Muscle of arm (tissue), 14 donors: ENCODE data around the gene OR51E2. TPM values are rescaled to one million over a fixed set of nuclear protein-coding genes. Genes with fewer than 3 reads are reported as not detected.
"Not testable (repeated sequence)": the region's sequence is repeated elsewhere in the genome, so short reads cannot be mapped to it uniquely, and the experiment has no call there.

Experiments
- DNase-seq: peaks from one replicate; pipeline ENCODE4 v3.0.0-alpha.2; 2013
- long read RNA-seq, 11 donors: transcript quantifications; one replicate each; lab custom pipeline, GENCODE V29; 2026
- polyA plus RNA-seq, 12 donors: library from polyadenylated mRNA; unstranded; fragments of 120-200 nt; gene quantifications; one replicate each; pipeline ENCODE4 v1.2.1, GENCODE V29; 2013; ENCODE audit not compliant: insufficient read length in 12 of 12

OR51E2 gene
- 1 to 10 TPM in 6 of 12 donors, under 1 TPM in 4, not detected in 2; 0.90 to 1.7 (median 1.1) TPM for polyA plus RNA-seq
- long read RNA-seq, donor 1, partial matches to known transcripts, result 0 of 1 reads
- long read RNA-seq, donor 1, other reads (novel, unspliced or antisense), result 0 of 1 reads
- long read RNA-seq, donor 2, result 0 reads
- long read RNA-seq, donor 3, result 0 reads
- long read RNA-seq, donor 4, result 0 reads
- long read RNA-seq, donor 5, result 0 reads
- long read RNA-seq, donor 6, result 0 reads
- long read RNA-seq, donor 7, result 0 reads
- long read RNA-seq, donor 8, result 0 reads
- long read RNA-seq, donor 9, result 0 reads
- long read RNA-seq, donor 10, partial matches to known transcripts, result 0 of 1 reads
- long read RNA-seq, donor 10, other reads (novel, unspliced or antisense), result 0 of 1 reads
- long read RNA-seq, donor 11, result 0 reads

DNA sequence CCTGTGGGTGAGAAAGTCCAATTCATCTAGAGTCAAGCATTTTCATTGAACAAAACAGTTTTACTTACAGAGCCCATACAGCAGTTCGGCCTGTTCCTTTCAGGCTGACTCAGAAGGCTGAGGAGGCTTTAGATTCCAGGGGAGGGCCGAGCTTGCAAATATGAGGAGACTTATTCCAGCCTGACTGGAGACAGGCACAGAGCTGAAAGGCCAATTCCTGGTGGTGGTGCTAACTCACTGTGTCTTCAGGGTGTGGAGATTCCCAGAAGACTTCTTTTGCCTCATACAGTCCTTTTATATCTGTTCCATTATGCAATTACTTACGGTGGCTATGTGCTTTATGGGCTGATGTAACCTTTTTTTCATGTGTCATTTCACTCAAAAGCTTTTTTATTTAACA, at the start of gene OR51E2:
Gene OR51E2, minus strand, starts transcription at position 269 of the 400 bp plus-strand sequence. CDS start 15,142 bp downstream, outside the sequence.
- DNase-seq, result no peak

GRCh38 chr11:4740735-4741134, 43.1 kb upstream of the OR51E2 start:
- no peak for DNase-seq

GRCh38 chr11:4727171-4727570, 29.5 kb upstream of the OR51E2 start:
- DNase-seq, result no peak

GRCh38 chr11:4722616-4723534, 25.2 kb upstream of the OR51E2 start:
- not testable (repeated sequence) for DNase-seq

- DNase-seq, result no peak
These were observed 16.6 kb upstream of the OR51E2 start for GRCh38 chr11:4714300-4714699.

DNA sequence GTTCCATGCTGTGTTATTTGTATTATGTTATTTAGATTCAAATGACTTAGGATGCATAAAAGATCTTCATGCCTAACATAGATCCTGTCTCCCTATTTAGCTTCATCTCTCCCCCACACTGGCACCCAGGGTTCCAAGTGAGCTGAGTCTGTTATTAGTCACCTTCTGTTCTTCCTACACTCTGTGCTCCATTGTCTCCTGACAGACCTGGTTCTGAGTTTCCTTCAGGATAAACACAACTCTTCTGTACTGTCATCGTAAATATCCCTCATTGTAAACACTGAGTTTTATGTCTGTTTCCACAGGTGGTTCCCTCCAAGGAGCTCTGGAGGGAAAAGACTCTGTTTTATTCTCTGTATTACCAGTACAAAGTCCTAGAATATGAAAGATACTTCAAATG, 15.6 kb upstream of the OR51E2 start:
- DNase-seq, result no peak

DNA sequence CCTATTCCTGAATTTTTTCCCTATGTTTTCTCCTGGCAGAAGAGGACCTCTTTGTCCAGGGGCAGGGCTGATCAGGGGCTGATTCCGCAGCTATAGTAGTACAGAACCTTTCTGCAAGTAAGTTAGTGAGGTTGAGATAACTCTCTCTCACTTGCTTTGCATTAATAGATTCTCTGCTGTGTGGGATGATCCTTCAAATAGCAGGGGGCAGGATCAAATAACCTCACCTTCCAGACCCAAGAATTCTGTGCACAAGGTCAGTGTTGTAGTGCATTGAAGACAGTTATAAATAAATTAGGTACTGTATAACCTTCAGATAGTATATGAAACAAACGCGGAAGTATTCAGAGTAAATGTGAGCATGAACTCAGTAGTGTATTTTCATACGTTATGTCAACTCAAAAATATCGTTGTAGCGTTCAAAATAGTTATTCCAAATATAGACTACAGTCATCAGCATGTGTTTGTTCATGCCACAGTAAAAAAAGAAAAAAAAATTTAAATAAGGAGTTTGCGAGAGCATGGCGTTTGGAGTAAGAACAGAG, 7.2 kb upstream of the OR51E2 start:
- DNase-seq, result no peak

GRCh38 chr11:4704054-4704789, 6.6 kb upstream of the OR51E2 start, which contains the start of gene MMP26:
TSS of gene MMP26 (plus strand) at chr11:4704784.
- peak; percentile 4 for DNase-seq

DNA sequence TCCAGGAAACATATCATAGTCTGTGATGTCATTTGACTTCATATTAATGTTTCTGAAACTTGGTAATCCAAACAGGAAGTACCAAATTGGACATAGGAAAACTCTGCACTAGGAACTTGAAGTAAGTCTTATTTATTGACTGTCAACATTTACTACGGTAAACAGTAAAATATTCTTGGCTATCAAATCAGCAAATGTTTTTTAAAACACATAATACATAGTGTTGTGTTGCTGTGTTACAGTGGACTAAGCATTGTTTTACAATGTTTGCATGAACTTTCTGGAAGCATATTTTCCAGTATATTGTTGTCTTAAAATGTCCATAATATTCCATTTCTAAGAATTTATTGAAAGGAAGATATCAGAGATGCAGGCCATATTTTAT, 2.8 kb upstream of the OR51E2 start:
- no peak for DNase-seq

DNA sequence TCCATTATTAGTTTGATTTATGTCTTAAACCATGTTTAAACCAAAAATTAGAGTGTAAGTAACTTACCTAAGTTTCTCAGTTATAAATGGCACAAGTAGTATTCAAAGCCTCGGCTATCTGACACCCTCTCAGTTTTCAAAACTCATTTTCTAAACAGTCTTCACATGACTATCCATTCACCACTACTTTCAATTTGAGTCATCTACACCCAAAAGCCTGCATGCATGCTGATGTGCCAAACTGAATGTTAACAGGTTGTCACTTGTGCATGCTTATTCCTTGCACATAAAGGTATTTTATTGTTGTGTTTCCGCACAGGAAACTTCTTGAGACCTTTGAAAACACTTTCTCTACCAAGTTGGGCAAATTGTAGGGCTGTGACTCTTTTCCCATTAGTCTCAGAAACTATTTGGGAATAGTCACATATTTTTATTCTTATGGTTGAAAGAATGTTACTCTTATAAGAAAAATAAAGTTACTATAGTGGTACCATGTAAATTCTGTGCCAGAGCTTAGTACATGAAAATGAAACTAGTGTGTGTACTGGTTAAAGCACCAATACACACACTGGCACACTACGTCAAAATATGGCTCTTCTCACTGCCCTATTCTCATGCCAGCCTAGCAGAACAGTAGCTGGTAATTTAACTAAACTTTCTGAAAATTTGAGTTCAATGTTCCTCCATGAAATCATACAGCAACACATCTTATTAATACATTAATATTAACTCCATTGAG, 2.2 kb upstream of the OR51E2 start:
- DNase-seq, result no peak

- no peak for DNase-seq
These were observed 2.2 kb downstream of the OR51E2 start for GRCh38 chr11:4695442-4695841.

DNA sequence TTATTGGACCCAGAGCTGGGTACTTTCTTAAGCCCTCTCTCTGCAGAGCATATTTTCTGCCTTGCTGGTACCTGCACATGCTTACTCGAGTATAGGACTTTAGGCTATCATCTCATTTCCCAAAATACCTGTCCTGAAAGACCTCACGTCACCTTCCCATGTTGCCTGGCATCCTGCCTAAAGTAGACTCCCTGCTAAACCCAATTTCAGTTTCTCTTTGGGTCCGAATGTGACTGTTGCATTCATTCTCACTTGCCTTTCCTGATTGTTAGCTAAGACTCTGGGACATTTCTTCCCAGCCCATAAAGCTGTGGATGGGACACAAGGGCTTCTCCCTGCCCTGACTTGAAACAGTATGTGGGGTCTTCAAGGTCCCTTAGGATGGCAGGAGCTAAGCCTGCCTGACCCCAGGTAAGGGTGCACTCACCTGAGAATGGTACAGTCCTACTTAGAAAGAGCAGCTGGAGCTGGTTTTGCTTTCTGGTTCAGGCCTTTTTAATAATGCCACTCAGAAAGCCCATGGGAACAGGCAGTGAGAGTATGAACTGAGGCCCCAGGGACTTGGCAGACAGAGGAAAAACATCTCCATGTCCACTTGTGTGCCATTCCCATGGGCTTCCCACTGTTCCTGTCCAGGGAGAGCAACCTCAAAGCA, 12.9 kb downstream of the OR51E2 start:
- no peak for DNase-seq

GRCh38 chr11:4682623-4683419, 14.8 kb downstream of the OR51E2 start:
- DNase-seq, result no peak

DNA sequence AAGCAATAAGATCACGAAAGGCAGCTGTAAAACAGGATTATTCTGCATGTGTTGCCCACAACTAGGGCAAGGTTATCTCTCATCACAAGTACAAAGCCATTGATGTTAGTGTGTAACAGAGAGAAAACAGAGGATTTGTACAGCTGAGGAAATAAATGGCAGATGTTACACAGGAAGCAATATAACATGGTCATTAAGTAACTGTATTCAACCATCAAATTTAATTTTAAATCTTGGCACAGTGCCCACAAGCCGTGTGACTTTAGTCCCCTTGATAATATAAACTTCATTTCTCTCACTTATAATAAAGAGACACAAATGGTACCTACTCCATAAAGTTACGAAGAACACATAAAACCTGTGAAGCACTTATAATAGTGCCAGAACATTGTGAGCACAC, 17.3 kb downstream of the OR51E2 start:
- DNase-seq, result no peak

DNA sequence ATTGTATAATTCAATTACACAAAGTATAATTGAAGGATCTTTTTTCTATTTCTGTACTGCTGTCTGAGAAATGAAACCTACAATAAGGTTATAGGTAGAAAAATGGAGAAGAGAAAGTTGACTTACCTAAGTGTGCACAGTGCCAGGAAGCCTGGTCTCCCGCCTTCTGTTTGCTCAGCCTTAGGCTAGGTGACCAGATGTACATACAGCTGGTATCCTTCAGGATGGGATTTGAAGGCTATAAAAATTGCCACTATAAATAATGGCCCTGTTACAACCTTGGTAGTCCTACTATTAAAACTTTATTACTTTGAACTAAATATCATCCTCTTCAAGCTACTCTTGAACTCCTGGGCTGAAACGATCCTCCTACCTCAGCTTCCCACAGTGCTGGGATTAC, 19.7 kb downstream of the OR51E2 start:
- no peak for DNase-seq

DNA sequence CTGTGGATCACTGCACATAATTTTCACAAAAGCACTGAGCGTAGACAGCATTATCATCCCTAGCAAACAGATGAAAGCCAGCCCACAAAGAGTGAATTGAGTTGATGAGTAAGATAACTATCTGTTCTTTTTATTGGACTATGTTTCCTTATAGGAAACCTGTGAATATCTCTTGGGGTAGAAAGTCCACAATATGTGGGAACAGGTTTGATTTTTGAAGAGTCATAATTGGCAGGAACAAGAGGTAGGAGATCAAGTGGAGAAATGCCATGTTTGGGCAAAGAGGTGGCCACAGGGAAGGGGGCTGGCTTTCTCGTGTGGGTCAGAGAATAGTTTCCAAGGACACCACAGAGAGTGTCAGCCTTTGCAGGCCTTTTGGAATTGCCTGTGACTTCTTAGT, 23.9 kb downstream of the OR51E2 start:
- DNase-seq, result no peak

- DNase-seq, result no peak
These were observed 25.2 kb downstream of the OR51E2 start for GRCh38 chr11:4672470-4672869.

- DNase-seq, result no peak
These were observed 25.9 kb downstream of the OR51E2 start for GRCh38 chr11:4671741-4672140.

GRCh38 chr11:4665424-4665823, 32.2 kb downstream of the OR51E2 start:
- no peak for DNase-seq

DNA sequence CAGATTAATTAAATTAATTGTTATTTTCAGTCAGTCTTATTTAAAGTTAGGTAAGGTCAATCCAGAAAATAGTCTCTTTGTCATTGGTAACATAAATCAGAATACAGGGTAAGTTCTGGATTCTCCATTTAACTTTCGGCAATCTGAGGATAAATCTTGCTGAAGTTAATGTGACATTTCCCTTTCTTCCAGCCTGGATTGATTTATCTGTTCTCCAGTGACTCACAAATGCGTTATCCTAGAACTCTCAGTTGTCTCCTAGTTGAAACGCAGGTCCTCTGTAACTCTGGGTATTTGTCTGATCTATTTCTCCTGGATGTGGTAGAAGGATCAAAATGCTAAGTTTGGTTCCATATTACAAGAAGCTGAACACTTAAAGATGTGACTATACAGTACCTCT, 32.9 kb downstream of the OR51E2 start:
- DNase-seq, result no peak
